B cell (primary cell): ENCODE data around the gene NR6A1. TPM values are rescaled to one million over a fixed set of nuclear protein-coding genes. Genes with fewer than 3 reads are reported as not detected.

Source experiments
- ATAC-seq: fragments of 200-7000 bp; cut with Tn5 transposase; one replicate; pipeline ENCODE4 v1.10.0; 2021; ENCODE audit warnings: low read depth, mild to moderate bottlenecking, moderate number of reproducible peaks, moderate library complexity
- CTCF ChIA-PET: fragments of 350-600 bp; sonication (Branson Sonifier 250); formaldehyde crosslinking; loops from one replicate; lab custom pipeline; 2021; ENCODE audit warnings: antibody characterized with exemption, inconsistent platforms; lab: Charles Lee
- POLR2A ChIA-PET: fragments of 350-600 bp; sonication (Branson Sonifier 250); formaldehyde crosslinking; loops from one replicate; lab custom pipeline; 2021; ENCODE audit warnings: antibody characterized with exemption; lab: Charles Lee
- DNase-seq: peaks from one replicate; pipeline ENCODE4 v3.0.0; 2013
- H2AFZ ChIP-seq: 2 replicates; pipeline ENCODE4 v1.6.1; 2012; ENCODE audit warnings: mild to moderate bottlenecking, low read depth, low read length; ENCODE audit not compliant: insufficient read depth, poor library complexity, severe bottlenecking
- H3K27ac ChIP-seq, 2 donors: 1 replicate in 1 of 2; 2 replicates in 1 of 2; pipeline ENCODE4 v1.5.1; 2012 to 2013; ENCODE audit warnings: low read length in 2 of 2, mild to moderate bottlenecking in 2 of 2, moderate library complexity in 1 of 2
- H3K27me3 ChIP-seq, 4 experiments: fragments of 200-600 bp in 1 of 4; sonication (generic) in 1 of 4; replicated peaks in 1 of 4; 1 replicate in 2 of 4; 2 replicates in 2 of 4; pipeline versions ENCODE4 v1.6.1 to v1.7.0; 2013 to 2016; ENCODE audit warnings: low read length in 3 of 4, mild to moderate bottlenecking in 2 of 4, mixed read lengths in 1 of 4, moderate library complexity in 1 of 4; ENCODE audit not compliant: insufficient read depth in 4 of 4, control insufficient read depth in 3 of 4; ENCODE audit errors: control extremely low read depth in 1 of 4
- H3K36me3 ChIP-seq, 2 experiments: replicated peaks in 1 of 2; 1 replicate in 1 of 2; 2 replicates in 1 of 2; pipeline versions ENCODE4 v1.6.1 to v1.7.1; 2013; ENCODE audit warnings: low read length in 1 of 2; ENCODE audit not compliant: insufficient read depth in 2 of 2, control insufficient read depth in 1 of 2; ENCODE audit errors: control extremely low read depth in 1 of 2, extremely low read depth in 1 of 2
- H3K4me1 ChIP-seq, 2 donors: fragments of 200-600 bp in 1 of 2; sonication (generic) in 1 of 2; 1 replicate in 1 of 2; 2 replicates in 1 of 2; pipeline versions ENCODE4 v1.5.1 to v1.6.1; 2013 to 2017; ENCODE audit warnings: low read length in 2 of 2; ENCODE audit not compliant: control insufficient read depth in 2 of 2, insufficient read depth in 2 of 2
- H3K4me2 ChIP-seq: replicated peaks from 2 replicates; pipeline ENCODE3; 2012; ENCODE audit warnings: mild to moderate bottlenecking, low read depth, low read length; ENCODE audit not compliant: poor library complexity, severe bottlenecking
- H3K4me3 ChIP-seq, 5 experiments: fragments of 200-600 bp in 1 of 5; sonication (generic) in 1 of 5; 1 replicate in 3 of 5; 2 replicates in 2 of 5; pipeline versions ENCODE4 v1.5.1 to v1.7.0; 2011 to 2016; ENCODE audit warnings: low read length in 4 of 5, mild to moderate bottlenecking in 4 of 5, low read depth in 2 of 5, control low read depth in 1 of 5, moderate library complexity in 1 of 5; ENCODE audit not compliant: insufficient read depth in 1 of 5; ENCODE audit errors: control extremely low read depth in 1 of 5, extremely low read depth in 1 of 5
- H3K79me2 ChIP-seq: fragments of 200-600 bp; sonication (generic); one replicate; pipeline ENCODE4 v1.6.0; 2016; ENCODE audit warnings: low read length; ENCODE audit not compliant: control insufficient read depth, insufficient read depth
- H3K9ac ChIP-seq: fragments of 200-600 bp; sonication (generic); 2 replicates; pipeline ENCODE4 v1.6.1; 2017; ENCODE audit warnings: mild to moderate bottlenecking, low read length, moderate library complexity
- H3K9me3 ChIP-seq, 3 donors: one replicate each; pipeline versions ENCODE4 v1.6.1 to v1.7.1; 2013; ENCODE audit warnings: low read length in 2 of 3; ENCODE audit not compliant: control insufficient read depth in 2 of 3, insufficient read depth in 1 of 3; ENCODE audit errors: control extremely low read depth in 1 of 3
- H4K20me1 ChIP-seq: 2 replicates; pipeline ENCODE4 v1.6.0; 2012; ENCODE audit warnings: mild to moderate bottlenecking, low read length; ENCODE audit not compliant: insufficient read depth, control insufficient read depth, poor library complexity, severe bottlenecking
- H3K27ac Mint-ChIP-seq: one replicate; pipeline ENCODE4 v1.8.0; 2021; ENCODE audit warnings: mixed read lengths
- H3K27me3 Mint-ChIP-seq: one replicate; pipeline ENCODE4 v1.8.0; 2021; ENCODE audit warnings: mixed read lengths
- H3K4me1 Mint-ChIP-seq: one replicate; pipeline ENCODE4 v1.8.0; 2021; ENCODE audit warnings: mixed read lengths
- H3K4me3 Mint-ChIP-seq: one replicate; pipeline ENCODE4 v1.8.0; 2021; ENCODE audit warnings: mixed read lengths
- H3K9me3 Mint-ChIP-seq: one replicate; pipeline ENCODE4 v1.8.0; 2022; ENCODE audit warnings: mixed read lengths; ENCODE audit not compliant: insufficient read depth
- CTCF ChIP-seq: fragments of 200-600 bp; IDR thresholded peaks from one replicate; pipeline ENCODE4 v1.8.0; 2022; ENCODE audit warnings: antibody characterized with exemption, mild to moderate bottlenecking
- EZH2 ChIP-seq: IDR thresholded peaks from 2 replicates; pipeline ENCODE4 v1.6.1; 2012; ENCODE audit warnings: borderline replicate concordance, low read depth, mild to moderate bottlenecking, moderate library complexity, low read length; ENCODE audit not compliant: insufficient read depth, poor library complexity, severe bottlenecking
- WGBS: methylation state at CpG from one replicate; pipeline ENCODE4 v1.1.5; 2013; ENCODE audit warnings: missing lambda C conversion rate; ENCODE audit not compliant: insufficient coverage; 5-methylcytosine and 5-hydroxymethylcytosine counted together
- intact Hi-C: fragments of 100-400 bp; cut with micrococcal nuclease; formaldehyde crosslinking; loops from one replicate; pipeline ENCODE4 v1.10.0; 2022
- polyA plus RNA-seq: library from polyadenylated mRNA; depleted of rRNA; stranded (reverse); fragments of >200 nt; gene quantifications from 2 replicates; pipeline ENCODE4 v1.2.3, GENCODE V29; 2012
- total RNA-seq, 2 donors: library from RNA; stranded (reverse); fragments of 120-200 nt in 1 of 2; gene quantifications; 1 replicate in 1 of 2; 2 replicates in 1 of 2; pipeline versions ENCODE4 v1.2.3 to v1.2.4, GENCODE V29; 2013 to 2022

NR6A1 gene
- total and polyA plus RNA-seq, 2 donors (not counting 1 experiment from before 2014, with no cell fraction given), result 0.09 to 0.67 TPM

DNA sequence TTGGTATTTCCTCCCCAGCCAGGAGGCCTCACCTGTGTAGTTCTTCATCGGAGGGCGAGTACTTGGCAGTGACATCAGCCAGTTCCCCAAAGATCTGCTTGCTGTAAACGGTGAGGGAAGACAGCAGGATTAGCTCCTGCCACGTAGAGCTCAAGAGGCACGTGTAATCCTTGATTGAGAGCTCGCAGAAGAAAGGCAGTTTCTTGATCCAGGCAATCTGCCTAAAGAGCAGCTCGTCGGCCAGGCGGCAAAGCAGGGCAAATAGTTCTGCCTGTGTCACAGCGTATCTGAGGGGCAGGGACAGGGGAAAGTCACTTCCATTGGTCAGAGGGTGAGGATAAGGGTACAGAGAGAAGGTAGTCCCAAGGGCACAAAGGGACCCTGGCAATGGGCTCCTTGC lies 235.3 kb downstream of the NR6A1 start:
- no peaks in the 10 kb centered on the region for H3K27me3 ChIP-seq
- Mint-ChIP-seq H3K27ac (no peak overlapping the region), H3K4me3 (no peak overlapping the region), H3K9me3 (no peaks in the 10 kb centered on the region), H3K27me3 (no peaks in the 10 kb centered on the region), H3K4me1 (no peaks in the 10 kb centered on the region)
- ChIA-PET CTCF (interaction anchor here (1.5 to 2.8 kb wide), 5 partner anchors 10 to 1134 kb away, joined by 4 to 22 read pairs (median 6); no protein-coding TSS in a partner anchor), POLR2A (no interaction called here)
- 97% methylated on average over 10 of the region's 10 CpGs for WGBS
- H3K79me2 ChIP-seq, result no peaks in the 10 kb centered on the region
- no peaks in the 10 kb centered on the region for H3K36me3 ChIP-seq
- intact Hi-C loops, result loop anchor here (2.0 kb wide), 1 partner anchor 409 kb away; no protein-coding TSS in a partner anchor
- DNase-seq, result no peak
- no peak overlapping the region for H2AFZ ChIP-seq
- no peaks in the 10 kb centered on the region for H4K20me1 ChIP-seq
- no peak for ATAC-seq
- TF ChIP-seq CTCF (no peak), EZH2 (no peak)
- H3K9me3 ChIP-seq, result no peaks in the 10 kb centered on the region
- no peak overlapping the region for H3K4me2 ChIP-seq
- H3K4me1 ChIP-seq, result no peaks in the 10 kb centered on the region
- no peak overlapping the region for H3K27ac ChIP-seq
- H3K4me3 ChIP-seq, result no peak overlapping the region
- no peak overlapping the region for H3K9ac ChIP-seq

DNA sequence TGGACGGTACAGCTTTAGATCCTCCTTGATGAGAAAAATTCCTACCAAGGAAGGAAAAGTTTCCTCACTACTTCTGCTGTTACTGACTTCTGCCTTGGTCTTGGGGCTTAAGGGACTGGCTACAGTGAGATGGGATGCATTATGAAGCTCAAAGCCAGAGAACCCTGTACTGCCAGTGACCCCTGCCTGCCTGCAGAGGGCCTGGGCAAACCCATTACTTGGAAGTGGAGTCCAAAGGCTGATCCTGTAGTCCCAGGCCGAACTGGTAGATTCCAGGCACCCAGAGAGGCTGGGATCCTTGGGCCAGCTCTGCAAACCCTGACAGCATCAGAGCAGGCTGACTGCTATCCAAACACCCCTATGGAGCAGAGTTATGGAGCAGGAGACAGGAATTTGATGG lies 238.2 kb downstream of the NR6A1 start:
- WGBS, result 75% methylated on average over 1 of the region's 2 CpGs
- Histone ChIP-seq H4K20me1 (no peaks in the 10 kb centered on the region), H3K9me3 (no peaks in the 10 kb centered on the region), H3K9ac (no peak overlapping the region), H3K79me2 (no peaks in the 10 kb centered on the region), H3K27ac (no peak overlapping the region), H2AFZ (no peak overlapping the region), H3K4me3 (no peak overlapping the region), H3K4me2 (no peak overlapping the region), H3K4me1 (no peaks in the 10 kb centered on the region), H3K36me3 (no peaks in the 10 kb centered on the region), H3K27me3 (no peaks in the 10 kb centered on the region)
- Mint-ChIP-seq H3K27me3 (no peaks in the 10 kb centered on the region), H3K4me1 (no peaks in the 10 kb centered on the region), H3K27ac (no peak overlapping the region), H3K4me3 (no peak overlapping the region), H3K9me3 (no peaks in the 10 kb centered on the region)
- ATAC-seq (no peak), DNase-seq (no peak)
- CTCF ChIA-PET, result no interaction called here
- POLR2A ChIA-PET, result no interaction called here
- intact Hi-C loops, result no loop called here
- no peak for TF ChIP-seq CTCF
- no peak for TF ChIP-seq EZH2
